ENCODE results near the gene HIPK4.

HIPK4 gene

DNA sequence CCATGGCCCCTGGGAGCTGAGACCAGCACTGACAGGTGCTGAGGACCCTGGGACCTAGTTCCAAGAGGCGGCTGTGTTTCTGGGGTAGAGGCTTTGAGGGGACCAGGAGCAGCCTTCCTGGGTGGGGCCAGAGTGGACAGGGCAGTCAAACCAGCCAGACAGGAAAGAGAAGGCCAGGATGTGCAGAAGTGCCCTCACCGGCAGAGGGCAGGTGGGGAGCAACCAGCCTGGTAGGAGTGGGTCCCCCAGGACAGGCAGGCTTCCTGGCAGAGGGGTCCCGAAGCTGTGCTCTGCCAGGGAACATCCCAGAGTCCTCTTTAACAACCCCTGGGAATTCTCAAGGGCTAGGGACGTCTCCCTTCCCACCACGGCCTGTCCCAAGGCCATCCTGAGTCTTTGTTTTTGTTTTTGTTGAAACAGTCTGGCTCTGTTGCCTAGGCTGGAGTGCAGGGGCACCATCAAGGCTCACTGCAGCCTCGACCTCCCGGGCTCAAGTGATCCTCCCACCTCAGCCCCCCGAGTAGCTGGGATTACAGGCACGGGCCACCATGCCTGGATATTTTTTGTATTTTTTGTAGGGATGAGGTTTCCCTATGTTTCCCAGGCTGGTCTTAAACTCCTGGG, 3.0 kb upstream of the HIPK4 start:
- Histone ChIP-seq H3K27ac (ENCODE audit: low read length) (no peak overlapping the region), H3K9me3 (ENCODE audit: control insufficient read depth, insufficient read depth, low read length) (no peaks in the 10 kb centered on the region), H3K27me3 (ENCODE audit: control insufficient read depth, insufficient read depth, low read length) (no peaks in the 10 kb centered on the region), H3K4me1 (ENCODE audit: control insufficient read depth, insufficient read depth, low read length) (no peaks in the 10 kb centered on the region), H3K36me3 (ENCODE audit: control insufficient read depth, insufficient read depth, low read length) (no peaks in the 10 kb centered on the region; the same call in 1 of the 2 replicates), H3K4me3 (ENCODE audit: low read length) (no peak overlapping the region)
- no peak for DNase-seq (ENCODE audit: low read depth, low spot score)
- no CpG with 5 or more reads among the region's 9 CpGs for WGBS (ENCODE audit: insufficient coverage, insufficient read length)

DNA sequence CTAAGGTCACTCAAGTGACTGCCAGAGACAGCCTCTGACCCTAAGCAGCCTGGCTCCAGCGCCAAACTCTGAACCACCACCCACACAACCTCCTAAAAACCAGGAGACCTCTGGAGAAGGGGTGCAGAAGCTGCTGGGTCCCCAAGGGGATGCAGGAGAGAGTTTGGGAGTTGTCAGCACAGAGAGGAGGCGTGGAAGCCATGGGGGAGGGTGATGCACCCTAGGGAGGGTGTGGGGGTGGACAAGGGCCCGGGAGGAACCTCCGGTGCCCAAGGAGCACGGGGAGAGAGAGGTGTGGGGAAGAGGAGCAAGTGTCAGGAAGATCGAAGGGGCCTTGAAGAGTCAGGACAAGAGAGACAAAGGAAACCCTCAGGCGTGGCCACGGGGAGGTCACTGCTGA, 2.1 kb upstream of the HIPK4 start:
- H3K9me3 ChIP-seq (ENCODE audit: control insufficient read depth, insufficient read depth, low read length) = no peaks in the 10 kb centered on the region
- H3K4me3 ChIP-seq (ENCODE audit: low read length) = no peak overlapping the region
- H3K4me1 ChIP-seq (ENCODE audit: control insufficient read depth, insufficient read depth, low read length) = no peaks in the 10 kb centered on the region
- H3K36me3 ChIP-seq (ENCODE audit: control insufficient read depth, insufficient read depth, low read length) = no peaks in the 10 kb centered on the region; the same call in 1 of the 2 replicates
- H3K27ac ChIP-seq (ENCODE audit: low read length) = no peak overlapping the region
- no peak for DNase-seq (ENCODE audit: low read depth, low spot score)
- WGBS (ENCODE audit: insufficient coverage, insufficient read length) = no CpG with 5 or more reads among the region's 8 CpGs
- H3K27me3 ChIP-seq (ENCODE audit: control insufficient read depth, insufficient read depth, low read length) = no peaks in the 10 kb centered on the region

DNA sequence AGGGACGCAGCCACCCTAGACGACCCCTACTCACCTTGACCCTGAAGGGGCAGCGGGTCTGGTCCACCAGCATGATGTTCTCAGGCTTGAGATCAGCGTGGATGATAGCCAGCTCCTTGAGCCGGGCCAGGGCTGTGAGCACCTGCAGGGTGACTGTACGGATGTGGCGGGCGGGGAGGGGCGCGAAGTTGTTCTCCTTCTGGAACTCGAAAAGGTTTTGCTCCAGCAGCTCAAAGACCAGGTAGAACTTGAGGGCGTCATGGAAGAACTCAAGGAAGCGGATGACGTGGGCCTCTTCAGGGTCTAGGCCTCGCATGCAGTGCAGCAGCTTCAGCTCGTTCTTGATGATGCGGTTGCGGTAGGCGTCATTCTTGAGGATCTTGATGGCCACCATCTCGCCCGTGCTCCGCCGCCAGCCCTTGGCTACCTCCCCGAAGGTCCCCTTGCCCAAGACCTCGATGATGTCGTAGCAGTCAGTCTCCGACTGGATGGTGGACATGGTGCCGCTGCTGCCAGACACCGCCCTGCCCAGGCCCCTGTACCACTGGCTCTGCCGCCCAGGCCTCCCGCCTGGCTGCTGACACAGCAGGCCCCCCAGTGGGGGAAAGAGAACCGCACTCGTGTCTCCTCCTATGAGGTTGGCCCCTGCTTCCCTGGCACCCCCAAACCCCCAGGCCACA, 437 bp downstream of the HIPK4 start:
- no CpG with 5 or more reads among the region's 33 CpGs for WGBS (ENCODE audit: insufficient coverage, insufficient read length)
- Histone ChIP-seq H3K4me1 (ENCODE audit: control insufficient read depth, insufficient read depth, low read length) (no peaks in the 10 kb centered on the region), H3K4me3 (ENCODE audit: low read length) (no peak overlapping the region), H3K9me3 (ENCODE audit: control insufficient read depth, insufficient read depth, low read length) (no peaks in the 10 kb centered on the region), H3K36me3 (ENCODE audit: control insufficient read depth, insufficient read depth, low read length) (no peaks in the 10 kb centered on the region), H3K27ac (ENCODE audit: low read length) (no peak overlapping the region), H3K27me3 (ENCODE audit: control insufficient read depth, insufficient read depth, low read length) (no peaks in the 10 kb centered on the region)
- DNase-seq (ENCODE audit: low read depth, low spot score) = no peak

DNA sequence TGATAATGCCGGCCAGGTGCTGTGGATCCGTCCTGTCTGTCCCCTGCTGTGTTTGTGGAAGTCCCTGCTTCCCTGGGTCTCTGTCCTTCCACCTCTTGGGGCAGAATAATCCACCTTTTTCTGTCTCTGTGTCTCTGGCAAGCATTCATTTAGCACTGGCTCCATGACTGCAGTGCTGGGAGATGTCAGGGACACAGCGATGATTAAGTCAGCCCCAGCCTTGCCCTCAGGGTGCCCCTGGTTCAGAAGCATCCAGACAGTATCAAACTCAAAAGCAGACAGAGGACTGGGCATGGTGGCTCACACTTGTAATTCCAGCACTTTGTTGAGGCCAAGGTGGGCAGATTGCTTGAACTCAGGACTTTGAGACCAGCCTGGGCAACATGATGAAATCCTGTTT, 1.5 kb downstream of the HIPK4 start:
- DNase-seq (ENCODE audit: low read depth, low spot score) = no peak
- no peaks in the 10 kb centered on the region for H3K36me3 ChIP-seq (ENCODE audit: control insufficient read depth, insufficient read depth, low read length)
- no peaks in the 10 kb centered on the region; the same call in 1 of the 2 replicates for H3K4me1 ChIP-seq (ENCODE audit: control insufficient read depth, insufficient read depth, low read length)
- WGBS (ENCODE audit: insufficient coverage, insufficient read length) = no CpG with 5 or more reads among the region's 3 CpGs
- no peaks in the 10 kb centered on the region for H3K9me3 ChIP-seq (ENCODE audit: control insufficient read depth, insufficient read depth, low read length)
- H3K27me3 ChIP-seq (ENCODE audit: control insufficient read depth, insufficient read depth, low read length) = no peaks in the 10 kb centered on the region
- H3K27ac ChIP-seq (ENCODE audit: low read length) = no peak overlapping the region
- no peak overlapping the region for H3K4me3 ChIP-seq (ENCODE audit: low read length)

DNA sequence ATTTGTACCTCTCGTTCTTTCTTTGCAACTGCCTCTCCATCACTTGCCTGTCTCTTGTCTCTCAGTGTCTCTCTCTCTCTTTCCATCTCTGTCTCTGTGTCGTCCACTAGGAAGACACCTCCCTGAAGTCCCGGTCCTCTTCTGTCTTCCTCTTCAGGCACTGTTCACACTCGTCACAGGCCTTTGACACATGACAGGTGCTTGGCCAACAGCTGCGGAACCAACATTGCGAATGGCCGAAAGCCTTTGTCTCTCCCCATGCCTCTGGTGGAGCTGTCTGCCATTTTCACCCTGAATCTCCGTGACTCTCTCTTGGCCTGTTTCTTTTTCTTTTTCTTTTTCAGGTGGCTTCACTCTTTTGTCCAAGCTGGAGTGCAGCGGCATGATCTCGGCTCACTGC, 2.8 kb downstream of the HIPK4 start:
- no peaks in the 10 kb centered on the region for H3K36me3 ChIP-seq (ENCODE audit: control insufficient read depth, insufficient read depth, low read length)
- no peaks in the 10 kb centered on the region; the same call in 1 of the 2 replicates for H3K4me1 ChIP-seq (ENCODE audit: control insufficient read depth, insufficient read depth, low read length)
- DNase-seq (ENCODE audit: low read depth, low spot score) = no peak
- H3K27me3 ChIP-seq (ENCODE audit: control insufficient read depth, insufficient read depth, low read length) = no peaks in the 10 kb centered on the region
- no peak overlapping the region for H3K27ac ChIP-seq (ENCODE audit: low read length)
- no CpG with 5 or more reads among the region's 10 CpGs for WGBS (ENCODE audit: insufficient coverage, insufficient read length)
- H3K9me3 ChIP-seq (ENCODE audit: control insufficient read depth, insufficient read depth, low read length) = no peaks in the 10 kb centered on the region
- no peak overlapping the region for H3K4me3 ChIP-seq (ENCODE audit: low read length)

DNA sequence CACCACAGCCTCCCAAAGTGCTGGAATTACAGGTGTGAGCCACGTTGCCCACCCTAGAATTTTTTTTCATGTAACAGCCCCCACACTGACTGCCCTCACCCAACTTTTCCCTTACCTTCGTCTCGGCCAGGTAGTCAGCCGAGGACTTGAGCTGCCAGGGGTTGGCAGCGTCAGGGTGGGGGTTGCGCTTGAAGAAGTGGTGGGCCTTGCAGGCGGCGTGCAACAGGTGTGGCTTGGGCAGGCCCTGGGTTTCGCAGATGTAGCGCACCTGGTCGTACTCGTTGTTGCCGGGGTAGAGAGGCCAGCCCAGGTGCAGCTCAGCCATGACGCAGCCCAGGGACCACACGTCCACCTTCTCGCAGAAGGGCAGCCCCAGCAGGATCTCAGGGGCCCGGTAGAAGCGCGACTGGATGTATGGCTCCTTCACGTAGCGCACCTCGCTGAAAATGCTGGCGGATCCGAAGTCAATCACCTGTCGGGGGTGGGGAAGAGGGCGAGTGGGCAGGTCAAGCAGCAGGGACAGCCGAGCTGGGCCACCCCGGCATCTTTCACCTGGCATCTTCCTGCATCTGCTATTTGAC, 6.2 kb downstream of the HIPK4 start:
- H3K9me3 ChIP-seq (ENCODE audit: control insufficient read depth, insufficient read depth, low read length) = no peaks in the 10 kb centered on the region
- H3K4me1 ChIP-seq (ENCODE audit: control insufficient read depth, insufficient read depth, low read length) = no peaks in the 10 kb centered on the region; the same call in 1 of the 2 replicates
- DNase-seq (ENCODE audit: low read depth, low spot score) = no peak
- peaks cover 3% of the 10 kb centered on the region; the same call in 1 of the 2 replicates for H3K36me3 ChIP-seq (ENCODE audit: control insufficient read depth, insufficient read depth, low read length)
- H3K4me3 ChIP-seq (ENCODE audit: low read length) = no peak overlapping the region
- H3K27ac ChIP-seq (ENCODE audit: low read length) = no peak overlapping the region
- WGBS (ENCODE audit: insufficient coverage, insufficient read length) = no CpG with 5 or more reads among the region's 28 CpGs
- no peaks in the 10 kb centered on the region for H3K27me3 ChIP-seq (ENCODE audit: control insufficient read depth, insufficient read depth, low read length)

DNA sequence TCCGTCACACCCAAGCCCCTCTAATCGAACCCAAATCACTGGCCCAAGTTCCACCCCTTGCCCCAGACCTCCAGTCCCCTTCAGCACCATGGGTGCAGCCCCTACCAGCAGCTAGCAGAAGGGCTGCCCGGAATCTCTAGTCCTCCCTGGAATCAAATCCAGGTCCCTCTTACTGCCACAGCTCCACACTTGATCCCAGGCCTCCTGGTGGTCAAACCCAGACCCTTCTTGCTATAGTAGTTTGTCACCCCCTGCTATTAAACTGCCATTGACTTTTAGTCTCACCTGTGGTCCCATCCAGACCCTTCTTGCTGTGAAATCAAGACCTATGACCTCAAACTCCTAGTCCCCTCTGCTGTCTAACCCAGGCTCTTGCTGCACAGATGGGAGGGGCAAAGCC, 8.7 kb downstream of the HIPK4 start:
- no peak overlapping the region for H3K27ac ChIP-seq (ENCODE audit: low read length)
- H3K4me3 ChIP-seq (ENCODE audit: low read length) = no peak overlapping the region
- H3K9me3 ChIP-seq (ENCODE audit: control insufficient read depth, insufficient read depth, low read length) = no peaks in the 10 kb centered on the region
- H3K27me3 ChIP-seq (ENCODE audit: control insufficient read depth, insufficient read depth, low read length) = no peaks in the 10 kb centered on the region
- no peak for DNase-seq (ENCODE audit: low read depth, low spot score)
- WGBS (ENCODE audit: insufficient coverage, insufficient read length) = no CpG with 5 or more reads among the region's 3 CpGs
- peaks cover 9% of the 10 kb centered on the region; the same call in 1 of the 2 replicates for H3K36me3 ChIP-seq (ENCODE audit: control insufficient read depth, insufficient read depth, low read length)
- H3K4me1 ChIP-seq (ENCODE audit: control insufficient read depth, insufficient read depth, low read length) = no peaks in the 10 kb centered on the region; the same call in 1 of the 2 replicates

DNA sequence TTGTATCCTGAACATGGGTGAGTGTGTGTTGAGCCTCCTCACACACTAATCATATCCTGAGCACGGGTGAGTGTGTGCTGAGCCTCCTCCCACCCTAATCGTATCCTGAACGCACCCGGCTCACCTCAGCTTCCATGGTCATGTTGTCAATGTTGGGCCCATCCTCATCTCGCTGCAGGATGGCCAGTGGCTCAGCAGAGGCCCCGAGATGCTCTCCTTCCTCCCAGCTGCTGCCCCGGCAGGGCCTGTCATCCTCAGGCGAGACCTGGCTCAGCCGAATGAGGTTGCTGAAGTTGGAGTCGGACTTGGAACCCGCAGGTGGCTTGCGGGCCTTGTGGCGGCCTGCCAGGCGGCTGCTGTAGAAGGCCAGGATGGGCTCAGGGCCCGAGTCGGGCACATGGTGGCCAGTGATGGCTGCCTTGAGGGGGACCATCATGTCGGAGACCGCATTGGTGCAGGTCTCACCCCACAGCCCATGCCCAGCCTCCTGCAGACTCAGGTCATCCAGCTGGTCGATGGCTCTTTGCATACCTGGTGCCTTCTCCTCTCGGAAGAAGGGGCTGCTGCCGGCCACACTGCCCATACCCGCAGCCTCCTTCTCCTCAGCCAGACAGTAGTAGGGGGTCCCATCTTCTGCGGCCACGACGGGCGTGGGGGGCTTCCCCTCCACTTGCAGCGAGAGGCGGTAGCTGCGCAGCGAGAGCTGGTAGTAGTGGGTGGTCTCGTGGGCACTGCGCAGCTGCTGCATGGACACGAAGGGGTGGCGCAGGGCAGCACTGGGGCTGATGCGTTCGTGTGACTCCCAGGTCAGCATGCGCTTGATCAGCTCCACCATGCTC, 9.6 kb downstream of the HIPK4 start:
- no peak for DNase-seq (ENCODE audit: low read depth, low spot score)
- no peak overlapping the region for H3K27ac ChIP-seq (ENCODE audit: low read length)
- no peaks in the 10 kb centered on the region for H3K27me3 ChIP-seq (ENCODE audit: control insufficient read depth, insufficient read depth, low read length)
- no peaks in the 10 kb centered on the region for H3K9me3 ChIP-seq (ENCODE audit: control insufficient read depth, insufficient read depth, low read length)
- H3K4me1 ChIP-seq (ENCODE audit: control insufficient read depth, insufficient read depth, low read length) = no peaks in the 10 kb centered on the region; the same call in 1 of the 2 replicates
- no CpG with 5 or more reads among the region's 37 CpGs for WGBS (ENCODE audit: insufficient coverage, insufficient read length)
- H3K36me3 ChIP-seq (ENCODE audit: control insufficient read depth, insufficient read depth, low read length) = peaks cover 9% of the 10 kb centered on the region; the same call in 1 of the 2 replicates
- no peak overlapping the region for H3K4me3 ChIP-seq (ENCODE audit: low read length)

DNA sequence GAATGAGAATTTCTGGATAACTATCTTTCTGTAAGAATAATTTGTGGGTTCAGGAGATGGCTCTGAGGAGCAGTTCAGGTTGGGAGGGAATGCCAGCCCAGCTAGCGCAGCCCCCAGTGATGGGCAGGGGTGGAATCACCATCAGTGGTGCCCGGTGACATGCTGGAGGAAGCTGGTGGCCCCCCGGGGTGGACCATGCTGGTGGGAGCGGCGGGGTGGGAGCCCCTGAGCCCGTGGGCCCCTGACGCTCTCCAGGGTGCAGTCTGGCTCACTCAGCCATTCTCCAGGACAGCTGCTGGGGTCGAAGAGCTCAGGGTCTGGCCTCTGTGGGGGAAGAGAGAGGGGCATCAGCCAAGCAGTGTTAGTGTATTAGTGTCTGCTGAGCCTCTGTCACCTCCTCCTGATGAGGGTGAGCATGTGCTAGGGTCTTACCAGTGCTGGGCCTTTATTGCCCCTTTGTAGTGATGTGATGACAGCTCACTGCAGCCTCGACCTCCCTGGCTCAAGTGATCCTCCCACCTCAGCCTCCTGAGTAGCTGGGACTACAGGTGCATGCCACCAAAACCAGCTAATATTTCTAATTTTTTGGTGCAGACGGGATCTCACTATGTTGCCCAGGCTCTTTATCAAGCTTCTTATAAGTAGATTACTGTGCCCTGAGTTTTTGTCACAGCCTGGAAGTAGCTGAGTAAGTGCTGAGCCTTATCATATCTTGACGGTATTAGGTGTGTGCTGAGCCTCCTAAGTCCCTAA, 10.4 kb downstream of the HIPK4 start:
- Histone ChIP-seq H3K4me3 (ENCODE audit: low read length) (no peak overlapping the region), H3K4me1 (ENCODE audit: control insufficient read depth, insufficient read depth, low read length) (no peaks in the 10 kb centered on the region; the same call in 1 of the 2 replicates), H3K9me3 (ENCODE audit: control insufficient read depth, insufficient read depth, low read length) (no peaks in the 10 kb centered on the region), H3K27me3 (ENCODE audit: control insufficient read depth, insufficient read depth, low read length) (no peaks in the 10 kb centered on the region), H3K27ac (ENCODE audit: low read length) (no peak overlapping the region), H3K36me3 (ENCODE audit: control insufficient read depth, insufficient read depth, low read length) (peaks cover 9% of the 10 kb centered on the region; the same call in 1 of the 2 replicates)
- DNase-seq (ENCODE audit: low read depth, low spot score) = no peak
- WGBS (ENCODE audit: insufficient coverage, insufficient read length) = no CpG with 5 or more reads among the region's 11 CpGs
